H9 (cell line): ENCODE measurements around the gene ADAMTS15. TPM values are rescaled to one million over a fixed set of nuclear protein-coding genes. Genes with fewer than 3 reads are reported as not detected.

Source experiments
- DNase-seq: peaks from one replicate; pipeline ENCODE4 v3.0.0-alpha.2; 2017
- H2AFZ ChIP-seq: one replicate; pipeline ENCODE4 v1.6.1; 2013; ENCODE audit warnings: mild to moderate bottlenecking, low read length, control low read depth, moderate library complexity
- H2AK5ac ChIP-seq: 2 replicates; pipeline ENCODE4 v1.6.1; 2013; ENCODE audit warnings: low read length, control low read depth, mixed read lengths; ENCODE audit not compliant: insufficient read length
- H2BK120ac ChIP-seq: one replicate; pipeline ENCODE4 v1.6.1; 2013; ENCODE audit warnings: low read depth, mild to moderate bottlenecking, low read length, control low read depth, inconsistent platforms; ENCODE audit not compliant: poor library complexity, severe bottlenecking
- H2BK12ac ChIP-seq: 2 replicates; pipeline ENCODE4 v1.6.1; 2013; ENCODE audit warnings: low read length, control low read depth, mixed read lengths, low read depth; ENCODE audit not compliant: insufficient read length
- H2BK15ac ChIP-seq: 2 replicates; pipeline ENCODE4 v1.6.1; 2013; ENCODE audit warnings: low read depth, low read length, control low read depth
- H2BK20ac ChIP-seq: one replicate; pipeline ENCODE4 v1.6.1; 2013; ENCODE audit warnings: low read depth, mild to moderate bottlenecking, low read length, control low read depth, inconsistent platforms; ENCODE audit not compliant: poor library complexity, severe bottlenecking
- H2BK5ac ChIP-seq: 2 replicates; pipeline ENCODE4 v1.6.1; 2013; ENCODE audit warnings: low read length, control low read depth, mixed read lengths; ENCODE audit not compliant: insufficient read length
- H3K14ac ChIP-seq: 2 replicates; pipeline ENCODE4 v1.6.1; 2013; ENCODE audit warnings: low read length, control low read depth; ENCODE audit not compliant: insufficient read depth
- H3K18ac ChIP-seq: 2 replicates; pipeline ENCODE4 v1.6.1; 2013; ENCODE audit warnings: low read depth, mild to moderate bottlenecking, mixed read lengths, low read length, control low read depth; ENCODE audit not compliant: insufficient read length
- H3K23ac ChIP-seq: 2 replicates; pipeline ENCODE4 v1.6.1; 2013; ENCODE audit warnings: low read length, control low read depth, mixed read lengths, low read depth; ENCODE audit not compliant: insufficient read length
- H3K23me2 ChIP-seq: 2 replicates; pipeline ENCODE4 v1.6.1; 2013; ENCODE audit warnings: low read depth, mild to moderate bottlenecking, mixed read lengths, low read length, control low read depth; ENCODE audit not compliant: insufficient read length, poor library complexity, severe bottlenecking
- H3K27ac ChIP-seq: 2 replicates; pipeline ENCODE4 v1.5.1; 2013; ENCODE audit warnings: low read length, control low read depth, mixed read lengths, low read depth; ENCODE audit not compliant: insufficient read length
- H3K27me3 ChIP-seq: 2 replicates; pipeline ENCODE4 v1.6.1; 2013; ENCODE audit warnings: low read length, control low read depth, inconsistent platforms; ENCODE audit not compliant: insufficient read depth
- H3K4ac ChIP-seq: 2 replicates; pipeline ENCODE4 v1.6.1; 2013; ENCODE audit warnings: low read depth, mild to moderate bottlenecking, control low read depth, inconsistent platforms, low read length, moderate library complexity
- H3K4me1 ChIP-seq: 2 replicates; pipeline ENCODE4 v1.6.1; 2013; ENCODE audit warnings: low read length, control low read depth, inconsistent platforms; ENCODE audit not compliant: insufficient read depth
- H3K4me2 ChIP-seq: 2 replicates; pipeline ENCODE4 v1.6.1; 2013; ENCODE audit warnings: low read length, control low read depth, mixed read lengths; ENCODE audit not compliant: insufficient read length, insufficient read depth
- H3K56ac ChIP-seq: 2 replicates; pipeline ENCODE4 v1.6.1; 2013; ENCODE audit warnings: low read depth, mild to moderate bottlenecking, mixed read lengths, low read length, control low read depth; ENCODE audit not compliant: insufficient read length
- H3K79me1 ChIP-seq: 2 replicates; pipeline ENCODE4 v1.6.1; 2013; ENCODE audit warnings: low read depth, mild to moderate bottlenecking, moderate library complexity, low read length, control low read depth, inconsistent platforms; ENCODE audit not compliant: insufficient read depth, poor library complexity, severe bottlenecking
- H3K79me2 ChIP-seq: 2 replicates; pipeline ENCODE4 v1.6.1; 2013; ENCODE audit warnings: low read length, control low read depth, inconsistent platforms; ENCODE audit not compliant: insufficient read depth
- H3K9ac ChIP-seq: 2 replicates; pipeline ENCODE4 v1.6.1; 2013; ENCODE audit warnings: low read length, control low read depth, mixed read lengths; ENCODE audit not compliant: insufficient read length; ENCODE audit errors: extremely low read depth
- H3K9me3 ChIP-seq: one replicate; pipeline ENCODE4 v1.6.1; 2013; ENCODE audit warnings: low read depth, low read length, inconsistent platforms; ENCODE audit not compliant: control insufficient read depth
- H3T11ph ChIP-seq: one replicate; pipeline ENCODE4 v1.6.1; 2013; ENCODE audit warnings: mild to moderate bottlenecking, low read length, control low read depth, inconsistent platforms
- H4K20me1 ChIP-seq: one replicate; pipeline ENCODE4 v1.6.1; 2013; ENCODE audit not compliant: control insufficient read depth, insufficient read length, insufficient read depth
- H4K5ac ChIP-seq: 2 replicates; pipeline ENCODE4 v1.6.1; 2013; ENCODE audit warnings: low read depth, mild to moderate bottlenecking, mixed read lengths, low read length, control low read depth; ENCODE audit not compliant: insufficient read length
- H4K8ac ChIP-seq: replicated peaks from 2 replicates; pipeline ENCODE4 v1.6.1; 2013; ENCODE audit warnings: low read length, control low read depth, mixed read lengths, low read depth; ENCODE audit not compliant: insufficient read length
- H4K91ac ChIP-seq: 2 replicates; pipeline ENCODE4 v1.6.1; 2013; ENCODE audit warnings: low read depth, mild to moderate bottlenecking, moderate library complexity, mixed read lengths, low read length, control low read depth; ENCODE audit not compliant: insufficient read length
- H3K27ac Mint-ChIP-seq, 3 experiments: 2 replicates in 2 of 3; 3 replicates in 1 of 3; pipeline ENCODE4 v1.8.0; 2020 to 2021; ENCODE audit warnings: mixed read lengths in 3 of 3, mild to moderate bottlenecking in 1 of 3, moderate library complexity in 1 of 3
- H3K27me3 Mint-ChIP-seq: 2 replicates; pipeline ENCODE4 v1.8.0; 2021; ENCODE audit warnings: low read depth, mild to moderate bottlenecking, moderate library complexity, mixed read lengths
- H3K36me3 Mint-ChIP-seq, 3 experiments: 2 replicates in 2 of 3; 3 replicates in 1 of 3; pipeline ENCODE4 v1.8.0; 2020 to 2021; ENCODE audit warnings: low read depth in 3 of 3, mixed read lengths in 3 of 3; ENCODE audit not compliant: insufficient read depth in 1 of 3
- H3K4me1 Mint-ChIP-seq, 2 experiments: 2 replicates each; pipeline ENCODE4 v1.8.0; 2020; ENCODE audit warnings: mixed read lengths in 2 of 2
- H3K4me3 Mint-ChIP-seq, 2 experiments: 2 replicates in 1 of 2; 3 replicates in 1 of 2; pipeline ENCODE4 v1.8.0; 2020 to 2021; ENCODE audit warnings: mild to moderate bottlenecking in 2 of 2, mixed read lengths in 2 of 2, moderate library complexity in 1 of 2
- H3K9me3 Mint-ChIP-seq, 2 experiments: 2 replicates in 1 of 2; 3 replicates in 1 of 2; pipeline ENCODE4 v1.8.0; 2020; ENCODE audit warnings: mild to moderate bottlenecking in 2 of 2, mixed read lengths in 2 of 2, moderate library complexity in 1 of 2
- WGBS: extraction: QIAGEN DNeasy Blood & Tissue Kit; methylation state at CpG from one replicate; pipeline ENCODE4 v1.1.7; 2013; ENCODE audit warnings: missing lambda C conversion rate, low lambda C conversion rate, mixed read lengths; ENCODE audit not compliant: insufficient read length; ENCODE audit errors: extremely low coverage; 5-methylcytosine and 5-hydroxymethylcytosine counted together
- total RNA-seq: library from RNA; stranded (reverse); gene quantifications from 2 replicates; pipeline ENCODE4 v1.2.1, GENCODE V29; 2021
- TF ChIP-seq, protein P1 (sequence below): fragments of 200-600 bp; sonication (generic); conservative IDR thresholded peaks from 3 replicates; pipeline ENCODE4 v1.8.0; 2021; ENCODE audit warnings: antibody characterized with exemption, mild to moderate bottlenecking

ADAMTS15 gene
- total RNA-seq, 1 experiment from 2014 or later = 1.3 TPM

GRCh38 chr11:130465263-130465662 is 16.8 kb downstream of the ADAMTS15 start:
- no peak overlapping the region for H2BK120ac ChIP-seq
- TF ChIP-seq, protein P1, sequence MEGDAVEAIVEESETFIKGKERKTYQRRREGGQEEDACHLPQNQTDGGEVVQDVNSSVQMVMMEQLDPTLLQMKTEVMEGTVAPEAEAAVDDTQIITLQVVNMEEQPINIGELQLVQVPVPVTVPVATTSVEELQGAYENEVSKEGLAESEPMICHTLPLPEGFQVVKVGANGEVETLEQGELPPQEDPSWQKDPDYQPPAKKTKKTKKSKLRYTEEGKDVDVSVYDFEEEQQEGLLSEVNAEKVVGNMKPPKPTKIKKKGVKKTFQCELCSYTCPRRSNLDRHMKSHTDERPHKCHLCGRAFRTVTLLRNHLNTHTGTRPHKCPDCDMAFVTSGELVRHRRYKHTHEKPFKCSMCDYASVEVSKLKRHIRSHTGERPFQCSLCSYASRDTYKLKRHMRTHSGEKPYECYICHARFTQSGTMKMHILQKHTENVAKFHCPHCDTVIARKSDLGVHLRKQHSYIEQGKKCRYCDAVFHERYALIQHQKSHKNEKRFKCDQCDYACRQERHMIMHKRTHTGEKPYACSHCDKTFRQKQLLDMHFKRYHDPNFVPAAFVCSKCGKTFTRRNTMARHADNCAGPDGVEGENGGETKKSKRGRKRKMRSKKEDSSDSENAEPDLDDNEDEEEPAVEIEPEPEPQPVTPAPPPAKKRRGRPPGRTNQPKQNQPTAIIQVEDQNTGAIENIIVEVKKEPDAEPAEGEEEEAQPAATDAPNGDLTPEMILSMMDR = no peak

More at GRCh38 chr11:130465263-130465662, 16.8 kb downstream of the ADAMTS15 start:
- Histone ChIP-seq H3K23ac (no peak overlapping the region), H3K18ac (no peak overlapping the region), H2AK5ac (no peak overlapping the region), H3K23me2 (no peaks in the 10 kb centered on the region), H3K9ac (no peak overlapping the region), H2BK20ac (no peak overlapping the region), H3K27ac (no peak overlapping the region), H3K14ac (no peak overlapping the region), H3K4ac (no peak overlapping the region), H3K79me1 (no peaks in the 10 kb centered on the region), H3T11ph (no peak overlapping the region), H3K4me2 (no peak overlapping the region), H3K27me3 (no peaks in the 10 kb centered on the region), H3K56ac (no peak overlapping the region), H4K8ac (no peak overlapping the region), H2AFZ (no peak overlapping the region), H4K20me1 (no peaks in the 10 kb centered on the region), H2BK5ac (no peak overlapping the region), H2BK12ac (no peak overlapping the region), H2BK15ac (no peak overlapping the region), H3K4me1 (no peaks in the 10 kb centered on the region), H4K91ac (no peak overlapping the region), H4K5ac (no peak overlapping the region), H3K9me3 (no peaks in the 10 kb centered on the region), H3K79me2 (no peaks in the 10 kb centered on the region)
- no peaks in the 10 kb centered on the region for H3K9me3 Mint-ChIP-seq
- peaks cover 6% of the 10 kb centered on the region; the same call in 1 of the 2 replicates for H3K27me3 Mint-ChIP-seq
- H3K36me3 Mint-ChIP-seq = no peaks in the 10 kb centered on the region; a peak in 2 of 7 replicates
- H3K4me3 Mint-ChIP-seq = no peak overlapping the region
- no peak for DNase-seq
- no peaks in the 10 kb centered on the region for H3K4me1 Mint-ChIP-seq
- no peak overlapping the region for H3K27ac Mint-ChIP-seq
- no CpG with 5 or more reads among the region's 5 CpGs for WGBS
